HUES64 (cell line): Measurements from ENCODE around the gene SMARCA4.

Experiments used
- H3K27ac ChIP-seq: 2 replicates; pipeline ENCODE4 v1.7.0; 2013; ENCODE audit warnings: low read depth, low read length, inconsistent platforms
- H3K27me3 ChIP-seq: 2 replicates; pipeline ENCODE4 v1.6.1; 2013; ENCODE audit warnings: mild to moderate bottlenecking, low read length; ENCODE audit not compliant: insufficient read depth
- H3K36me3 ChIP-seq: 2 replicates; pipeline ENCODE4 v1.6.1; 2013; ENCODE audit warnings: mild to moderate bottlenecking, low read length; ENCODE audit not compliant: insufficient read depth
- H3K4me1 ChIP-seq: 2 replicates; pipeline ENCODE4 v1.6.1; 2013; ENCODE audit warnings: mild to moderate bottlenecking, low read length, moderate library complexity; ENCODE audit not compliant: insufficient read depth
- H3K4me3 ChIP-seq: 2 replicates; pipeline ENCODE4 v1.5.1; 2013; ENCODE audit warnings: mild to moderate bottlenecking, low read length, moderate library complexity
- H3K9ac ChIP-seq: 2 replicates; pipeline ENCODE4 v1.6.1; 2013; ENCODE audit warnings: mild to moderate bottlenecking, low read depth, low read length
- H3K9me3 ChIP-seq: 2 replicates; pipeline ENCODE4 v1.6.1; 2013; ENCODE audit warnings: low read depth, low read length; ENCODE audit not compliant: insufficient read depth
- WGBS: fragments of 150-250, 120-280 bp; methylation state at CpG from one replicate; pipeline ENCODE4 v1.1.7; 2013; ENCODE audit warnings: missing lambda C conversion rate; 5-methylcytosine and 5-hydroxymethylcytosine counted together

The SMARCA4 gene

GRCh38 chr19:10963865-10964264 lies 3.0 kb downstream of the SMARCA4 start:
- 97% methylated on average over 4 of the region's 4 CpGs for WGBS
- Histone ChIP-seq H3K27ac (no peak overlapping the region), H3K9ac (no peak overlapping the region), H3K36me3 (no peaks in the 10 kb centered on the region; the same call in 1 of the 2 replicates), H3K27me3 (no peaks in the 10 kb centered on the region), H3K4me1 (0 out of 2 replicates have a peak, but pooled peaks cover 4% of the 10 kb centered on the region), H3K4me3 (no peak overlapping the region), H3K9me3 (no peaks in the 10 kb centered on the region)

- H3K9ac ChIP-seq = no peak overlapping the region
- WGBS = 95% methylated on average over 4 of the region's 4 CpGs
- H3K4me3 ChIP-seq = no peak overlapping the region
- H3K36me3 ChIP-seq = no peaks in the 10 kb centered on the region; the same call in 1 of the 2 replicates
- H3K9me3 ChIP-seq = no peaks in the 10 kb centered on the region
- H3K27me3 ChIP-seq = no peaks in the 10 kb centered on the region
- H3K27ac ChIP-seq = no peak overlapping the region
- 0 out of 2 replicates have a peak, but pooled peaks cover 4% of the 10 kb centered on the region for H3K4me1 ChIP-seq
Measured at GRCh38 chr19:10964903-10965302, 4.1 kb downstream of the SMARCA4 start.

- H3K9ac ChIP-seq = no peak overlapping the region
- H3K4me1 ChIP-seq = 0 out of 2 replicates have a peak, but pooled peaks cover 4% of the 10 kb centered on the region
- no peaks in the 10 kb centered on the region; the same call in 1 of the 2 replicates for H3K36me3 ChIP-seq
- H3K27me3 ChIP-seq = no peaks in the 10 kb centered on the region
- H3K27ac ChIP-seq = no peak overlapping the region
- H3K4me3 ChIP-seq = no peak overlapping the region
- WGBS = 93% methylated on average over 4 of the region's 6 CpGs
- no peaks in the 10 kb centered on the region for H3K9me3 ChIP-seq
Measured at GRCh38 chr19:10965398-10965797, 4.6 kb downstream of the SMARCA4 start.

GRCh38 chr19:10966809-10967208 lies 6.0 kb downstream of the SMARCA4 start:
- WGBS = 94% methylated on average over 8 of the region's 8 CpGs
- Histone ChIP-seq H3K9me3 (no peaks in the 10 kb centered on the region), H3K4me3 (no peak overlapping the region), H3K4me1 (0 out of 2 replicates have a peak, but pooled peaks cover 4% of the 10 kb centered on the region), H3K36me3 (no peaks in the 10 kb centered on the region; the same call in 1 of the 2 replicates), H3K9ac (no peak overlapping the region), H3K27me3 (no peaks in the 10 kb centered on the region), H3K27ac (no peak overlapping the region)

- Histone ChIP-seq H3K9me3 (no peaks in the 10 kb centered on the region), H3K36me3 (peaks cover 3% of the 10 kb centered on the region; the same call in 1 of the 2 replicates), H3K4me1 (0 out of 2 replicates have a peak, but pooled peaks cover 4% of the 10 kb centered on the region), H3K27ac (no peak overlapping the region), H3K27me3 (no peaks in the 10 kb centered on the region), H3K4me3 (no peak overlapping the region), H3K9ac (no peak overlapping the region; the same call in 1 of the 2 replicates)
- WGBS = 86% methylated on average over 10 of the region's 10 CpGs
Measured at GRCh38 chr19:10968527-10969135, 7.8 kb downstream of the SMARCA4 start.

- H3K4me1 ChIP-seq = no peaks in the 10 kb centered on the region
- WGBS = 91% methylated on average over 8 of the region's 8 CpGs
- no peaks in the 10 kb centered on the region for H3K9me3 ChIP-seq
- no peaks in the 10 kb centered on the region for H3K27me3 ChIP-seq
- no peak overlapping the region for H3K9ac ChIP-seq
- H3K27ac ChIP-seq = no peak overlapping the region
- peaks cover 3% of the 10 kb centered on the region; the same call in 1 of the 2 replicates for H3K36me3 ChIP-seq
- no peak overlapping the region for H3K4me3 ChIP-seq
Measured at GRCh38 chr19:10971107-10971726, 10.4 kb downstream of the SMARCA4 start.

GRCh38 chr19:10975374-10976130 lies 14.7 kb downstream of the SMARCA4 start:
- Histone ChIP-seq H3K36me3 (peaks cover 10% of the 10 kb centered on the region; the same call in 1 of the 2 replicates), H3K4me1 (no peaks in the 10 kb centered on the region), H3K9me3 (no peaks in the 10 kb centered on the region), H3K27ac (no peak overlapping the region), H3K9ac (no peak overlapping the region), H3K27me3 (no peaks in the 10 kb centered on the region), H3K4me3 (no peak overlapping the region)
- 95% methylated on average over 19 of the region's 19 CpGs for WGBS

- H3K27ac ChIP-seq = no peak overlapping the region
- no peaks in the 10 kb centered on the region for H3K4me1 ChIP-seq
- no peak overlapping the region for H3K4me3 ChIP-seq
- H3K27me3 ChIP-seq = no peaks in the 10 kb centered on the region
- peaks cover 16% of the 10 kb centered on the region for H3K36me3 ChIP-seq
- WGBS = 93% methylated on average over 13 of the region's 19 CpGs
- H3K9me3 ChIP-seq = no peaks in the 10 kb centered on the region
- 0 out of 2 replicates have a peak overlapping the region, but pooled peaks have one; percentile 13 for H3K9ac ChIP-seq
Measured at GRCh38 chr19:10976131-10976892, 15.5 kb downstream of the SMARCA4 start.

GRCh38 chr19:10977742-10978092 lies 16.9 kb downstream of the SMARCA4 start:
- H3K36me3 ChIP-seq = peaks cover 15% of the 10 kb centered on the region
- H3K27me3 ChIP-seq = no peaks in the 10 kb centered on the region
- 95% methylated on average over 5 of the region's 5 CpGs for WGBS
- H3K9ac ChIP-seq = no peak overlapping the region
- H3K9me3 ChIP-seq = no peaks in the 10 kb centered on the region
- H3K27ac ChIP-seq = no peak overlapping the region
- H3K4me1 ChIP-seq = no peaks in the 10 kb centered on the region
- H3K4me3 ChIP-seq = no peak overlapping the region

GRCh38 chr19:10979951-10980381 lies 19.1 kb downstream of the SMARCA4 start:
- no peaks in the 10 kb centered on the region for H3K27me3 ChIP-seq
- no peak overlapping the region for H3K4me3 ChIP-seq
- WGBS = 90% methylated on average over 15 of the region's 15 CpGs
- H3K4me1 ChIP-seq = no peaks in the 10 kb centered on the region
- H3K27ac ChIP-seq = no peak overlapping the region; the same call in 1 of the 2 replicates
- H3K36me3 ChIP-seq = peaks cover 33% of the 10 kb centered on the region
- H3K9me3 ChIP-seq = no peaks in the 10 kb centered on the region
- H3K9ac ChIP-seq = peak overlapping the region; percentile 9; the same call in 1 of the 2 replicates
